Erythroblast (primary cell): ENCODE measurements around the gene DUS2.

Experiments
- GATA1 ChIP-seq: IDR thresholded peaks from 2 replicates; pipeline ENCODE4 v1.6.1; 2011; ENCODE audit warnings: low read depth, mild to moderate bottlenecking, control low read depth, low read length, moderate library complexity
- POLR2A ChIP-seq: IDR thresholded peaks from 2 replicates; pipeline ENCODE4 v1.6.1; 2011; ENCODE audit warnings: mild to moderate bottlenecking, low read length

- TF ChIP-seq POLR2A: no peak
- no peak for TF ChIP-seq GATA1
These were observed 63.3 kb downstream of the DUS2 start for GRCh38 chr16:68086336-68086841.
